ENCODE results near the gene MYLK.

MYLK gene

GRCh38 chr3:123768480-123769355, 115.4 kb downstream of the MYLK start:
- DNase-seq: no peak

- no peak for DNase-seq
Measured at GRCh38 chr3:123767564-123768292, 116.4 kb downstream of the MYLK start.

- no peak for DNase-seq
Measured at GRCh38 chr3:123767009-123767372, 117.1 kb downstream of the MYLK start.

- no peak for DNase-seq
Measured at GRCh38 chr3:123766193-123767008, 117.7 kb downstream of the MYLK start.

- peak; percentile 63 for DNase-seq
Measured at GRCh38 chr3:123765475-123766128, 118.5 kb downstream of the MYLK start.

GRCh38 chr3:123764647-123765046, 119.5 kb downstream of the MYLK start:
- DNase-seq: no peak

GRCh38 chr3:123762805-123763204, 121.3 kb downstream of the MYLK start:
- peak; percentile 25 for DNase-seq

- DNase-seq: peak; percentile 48
Measured at GRCh38 chr3:123760817-123761216, 123.3 kb downstream of the MYLK start.

- DNase-seq: no peak
Measured at GRCh38 chr3:123759871-123760270, 124.3 kb downstream of the MYLK start.

GRCh38 chr3:123759311-123759710, 124.8 kb downstream of the MYLK start:
- DNase-seq: peak; percentile 59

GRCh38 chr3:123758081-123758564, 126.0 kb downstream of the MYLK start:
- peak; percentile 80 for DNase-seq

- no peak for DNase-seq
Measured at GRCh38 chr3:123757281-123757940, 126.7 kb downstream of the MYLK start.

- DNase-seq: no peak
Measured at GRCh38 chr3:123755501-123755900, 128.6 kb downstream of the MYLK start.

GRCh38 chr3:123755085-123755484, 129.0 kb downstream of the MYLK start:
- no peak for DNase-seq

- no peak for DNase-seq
Measured at GRCh38 chr3:123753286-123753685, 130.8 kb downstream of the MYLK start.

- DNase-seq: no peak
Measured at GRCh38 chr3:123752228-123752627, 131.9 kb downstream of the MYLK start.

- DNase-seq: peak; percentile 84
Measured at GRCh38 chr3:123751433-123751832, 132.7 kb downstream of the MYLK start.

GRCh38 chr3:123750659-123751420, 133.3 kb downstream of the MYLK start:
- peak; percentile 93 for DNase-seq

GRCh38 chr3:123750209-123750608, 133.9 kb downstream of the MYLK start:
- no peak for DNase-seq

GRCh38 chr3:123749711-123750110, 134.4 kb downstream of the MYLK start:
- DNase-seq: peak; percentile 93

GRCh38 chr3:123745184-123745855, 138.8 kb downstream of the MYLK start:
- no peak for DNase-seq

All from fibroblast of skin of right quadriceps (primary cell).